ENCODE data around the gene RSPH1. TPM values are rescaled to one million over a fixed set of nuclear protein-coding genes. Genes with fewer than 3 reads are reported as not detected.
A peak's percentile ranks its signal among the peaks of the same experiment; 100 is the strongest.

The RSPH1 gene
- 10 to 100 TPM in 1 of 2 donors, 1 to 10 TPM in 1; 3.7 to 14.3 TPM for total RNA-seq
- polyA plus RNA-seq (ENCODE audit: insufficient read length in 2 of 2): 10 to 100 TPM; 24.8 to 37.5 TPM
- long read RNA-seq, donor 1, partial matches to known transcripts: 11 of 15 reads
- long read RNA-seq, donor 1, other reads (novel, unspliced or antisense): 0 of 15 reads
- long read RNA-seq, donor 2, partial matches to known transcripts: 0 of 3 reads
- long read RNA-seq, donor 2, other reads (novel, unspliced or antisense): 0 of 3 reads
- long read RNA-seq, donor 3, partial matches to known transcripts: 0 of 3 reads
- long read RNA-seq, donor 3, other reads (novel, unspliced or antisense): 0 of 3 reads
- long read RNA-seq, donor 4, partial matches to known transcripts: 0 of 4 reads
- long read RNA-seq, donor 4, other reads (novel, unspliced or antisense): 0 of 4 reads

DNA sequence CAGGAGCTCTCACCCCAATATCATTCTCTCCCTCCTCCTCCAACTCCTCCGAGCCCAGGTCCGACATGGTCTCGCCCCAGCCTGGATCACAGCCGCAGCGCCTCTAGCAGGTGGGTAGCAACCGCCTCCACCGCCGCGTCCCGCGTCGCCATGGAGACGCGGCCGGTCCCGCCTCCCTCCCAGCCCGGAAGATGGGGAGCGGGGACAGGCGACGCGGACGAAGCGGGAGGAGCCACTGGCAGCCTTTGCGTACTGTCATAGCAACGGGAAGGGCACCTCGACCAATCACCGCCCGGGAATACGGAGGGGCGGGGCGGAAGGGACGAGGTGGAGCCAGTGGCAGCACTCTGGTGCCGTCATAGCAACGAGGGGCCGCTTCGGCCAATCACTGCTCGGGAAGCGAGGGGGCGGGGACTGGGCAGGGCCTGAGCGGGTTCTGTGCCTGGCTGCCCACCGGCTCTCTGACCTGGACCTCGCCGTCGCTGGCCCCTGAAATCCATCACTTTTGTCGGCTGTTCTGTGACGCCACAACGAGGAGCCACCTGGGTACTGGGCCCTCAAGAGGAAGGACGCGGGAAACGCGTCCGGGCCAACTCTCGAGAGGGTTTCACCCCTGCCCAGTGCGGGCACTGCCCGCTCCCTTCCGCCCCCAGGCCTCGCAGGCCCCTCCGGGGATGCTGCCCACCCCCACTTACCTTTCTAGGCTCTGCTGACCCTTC, at the start of gene RSPH1:
TSS of gene RSPH1 (minus strand) at position 105 of the 719 bp plus-strand sequence. CDS start at position 67, 38 bp downstream.
- Histone ChIP-seq H3K9me3 (ENCODE audit: control insufficient read depth, insufficient read depth, low read length) (no peaks in the 10 kb centered on the region), H3K27me3 (ENCODE audit: control insufficient read depth, insufficient read depth, low read length) (no peaks in the 10 kb centered on the region), H3K4me1 (ENCODE audit: control insufficient read depth, insufficient read depth, low read length) (peaks cover 28% of the 10 kb centered on the region), H3K4me3 (ENCODE audit: low read depth, low read length) (peak within 1 kb of the TSS; percentile 84), H3K36me3 (ENCODE audit: control insufficient read depth, insufficient read depth, low read length) (no peaks in the 10 kb centered on the region), H3K27ac (ENCODE audit: low read depth, low read length) (peak within 1 kb of the TSS; percentile 78)
- WGBS (ENCODE audit: insufficient coverage): under 1% methylated on average over 58 of the region's 58 CpGs
- DNase-seq (ENCODE audit: low read depth in 4 of 6, low spot score in 6 of 6): peak; percentile 93 to 100 (median 99)

DNA sequence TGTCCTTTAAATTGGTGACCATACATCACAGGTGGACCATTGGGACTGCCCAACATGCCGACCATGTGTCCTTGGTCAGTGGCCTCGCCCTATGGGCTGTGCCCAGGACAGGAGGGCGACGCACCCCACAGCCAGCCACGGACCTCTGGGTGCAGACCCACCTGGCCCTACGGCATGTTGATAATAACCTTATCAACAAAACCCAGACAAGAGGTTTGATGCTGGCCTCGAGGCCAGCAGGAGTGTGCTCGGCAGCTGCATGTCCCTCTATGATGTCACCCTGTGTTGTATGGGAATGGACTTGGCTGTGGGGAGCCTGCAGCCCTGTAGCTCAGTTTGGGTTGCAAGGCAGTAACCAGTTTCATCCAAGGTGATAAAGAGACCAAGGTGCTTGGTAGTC, 49.7 kb upstream of the RSPH1 start:
- 87% methylated on average over 4 of the region's 8 CpGs for WGBS (ENCODE audit: insufficient coverage)
- Histone ChIP-seq H3K9me3 (ENCODE audit: control insufficient read depth, insufficient read depth, low read length) (no peaks in the 10 kb centered on the region), H3K36me3 (ENCODE audit: control insufficient read depth, insufficient read depth, low read length) (peaks cover 70% of the 10 kb centered on the region), H3K27ac (ENCODE audit: low read depth, low read length) (no peak overlapping the region), H3K27me3 (ENCODE audit: control insufficient read depth, insufficient read depth, low read length) (no peaks in the 10 kb centered on the region), H3K4me3 (ENCODE audit: low read depth, low read length) (no peak overlapping the region), H3K4me1 (ENCODE audit: control insufficient read depth, insufficient read depth, low read length) (no peaks in the 10 kb centered on the region)
- no peak for DNase-seq (ENCODE audit: low read depth in 4 of 6, low spot score in 6 of 6)

DNA sequence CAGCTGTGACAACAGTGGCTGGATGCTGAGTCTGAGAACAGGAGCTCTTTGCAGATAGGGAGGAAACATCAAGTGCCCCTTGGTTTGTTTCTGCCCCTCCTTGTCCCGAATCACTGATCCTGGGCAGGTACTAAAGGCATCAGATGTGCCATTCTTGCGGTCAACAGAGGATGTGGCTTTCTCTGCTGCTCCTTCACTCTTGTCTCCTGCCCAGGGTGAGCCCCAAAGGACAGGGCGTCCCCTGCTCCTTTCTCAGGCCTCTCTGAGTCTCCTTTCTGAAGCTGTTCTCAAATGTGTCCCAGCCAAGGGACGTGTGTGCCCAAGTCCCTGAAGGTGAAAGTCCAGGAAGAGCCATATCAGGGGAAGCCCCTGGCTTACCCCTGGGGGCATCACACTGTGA, 49.3 kb upstream of the RSPH1 start:
- Histone ChIP-seq H3K36me3 (ENCODE audit: control insufficient read depth, insufficient read depth, low read length) (peaks cover 70% of the 10 kb centered on the region), H3K4me3 (ENCODE audit: low read depth, low read length) (no peak overlapping the region)
- 93% methylated on average over 4 of the region's 4 CpGs for WGBS (ENCODE audit: insufficient coverage)

DNA sequence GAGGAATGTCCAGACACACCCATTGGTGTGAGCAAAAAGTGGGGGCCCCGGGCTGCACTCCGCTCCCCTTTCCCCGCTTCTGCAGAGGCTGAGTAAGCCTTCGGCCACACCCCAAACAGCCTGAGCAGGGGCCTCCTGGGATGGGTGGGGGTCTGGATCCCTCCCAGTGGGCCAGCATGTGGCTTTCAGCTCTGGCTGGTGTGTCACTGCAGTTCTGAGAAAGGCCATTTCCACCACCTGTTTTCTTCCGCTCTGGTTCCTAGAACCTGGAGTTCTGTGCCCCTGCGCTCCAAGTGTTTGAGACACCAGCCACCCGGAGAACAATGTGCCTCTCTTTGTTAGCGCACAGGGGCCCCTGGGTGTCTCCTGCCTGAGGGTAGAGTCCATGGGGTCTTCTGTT, 48.5 kb upstream of the RSPH1 start:
- no peaks in the 10 kb centered on the region for H3K27me3 ChIP-seq (ENCODE audit: control insufficient read depth, insufficient read depth, low read length)
- no peak for DNase-seq (ENCODE audit: low read depth in 4 of 6, low spot score in 6 of 6)
- 93% methylated on average over 7 of the region's 8 CpGs for WGBS (ENCODE audit: insufficient coverage)
- H3K4me1 ChIP-seq (ENCODE audit: control insufficient read depth, insufficient read depth, low read length): peaks cover under 1% of the 10 kb centered on the region
- peaks cover 70% of the 10 kb centered on the region for H3K36me3 ChIP-seq (ENCODE audit: control insufficient read depth, insufficient read depth, low read length)
- H3K9me3 ChIP-seq (ENCODE audit: control insufficient read depth, insufficient read depth, low read length): no peaks in the 10 kb centered on the region
- H3K4me3 ChIP-seq (ENCODE audit: low read depth, low read length): no peak overlapping the region
- H3K27ac ChIP-seq (ENCODE audit: low read depth, low read length): no peak overlapping the region

More for the DNA sequence above, 49.3 kb upstream of the RSPH1 start:
- no peaks in the 10 kb centered on the region for H3K4me1 ChIP-seq (ENCODE audit: control insufficient read depth, insufficient read depth, low read length)
- no peak overlapping the region for H3K27ac ChIP-seq (ENCODE audit: low read depth, low read length)
- H3K27me3 ChIP-seq (ENCODE audit: control insufficient read depth, insufficient read depth, low read length): no peaks in the 10 kb centered on the region
- H3K9me3 ChIP-seq (ENCODE audit: control insufficient read depth, insufficient read depth, low read length): no peaks in the 10 kb centered on the region
- no peak for DNase-seq (ENCODE audit: low read depth in 4 of 6, low spot score in 6 of 6)

DNA sequence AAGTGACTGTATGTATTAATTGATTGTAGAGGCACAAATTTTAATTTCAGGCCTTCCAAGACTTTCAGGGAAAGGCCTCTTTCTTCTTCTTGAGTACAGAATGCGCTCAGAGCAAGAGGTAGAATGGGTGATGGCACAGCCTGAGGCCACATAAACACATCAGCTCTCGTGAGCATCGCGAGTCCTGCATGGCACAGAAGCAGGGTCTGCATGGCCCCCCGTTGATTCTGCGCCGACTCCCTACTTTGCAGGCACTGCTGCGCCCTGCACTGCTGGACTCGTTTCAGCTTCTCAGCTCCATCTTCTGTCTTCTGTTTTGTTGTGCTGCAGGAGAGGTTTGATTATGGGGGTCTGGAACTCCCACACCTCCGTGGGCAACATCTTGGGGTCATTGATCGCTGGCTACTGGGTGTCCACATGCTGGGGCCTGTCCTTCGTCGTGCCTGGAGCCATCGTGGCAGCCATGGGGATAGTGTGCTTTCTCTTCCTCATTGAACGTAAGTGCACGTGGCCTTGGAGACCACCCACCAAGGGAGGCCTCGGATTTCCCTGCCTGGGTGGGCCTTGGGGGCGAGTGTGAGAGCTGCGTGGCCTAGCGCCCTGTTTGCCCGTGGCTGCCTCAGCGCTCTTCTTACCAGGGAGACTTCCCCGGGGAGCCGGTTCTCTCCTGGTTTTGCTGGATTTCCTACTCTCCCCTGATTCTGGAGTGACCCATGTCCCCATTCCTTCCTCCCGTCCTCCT, 47.3 kb upstream of the RSPH1 start:
- Histone ChIP-seq H3K9me3 (ENCODE audit: control insufficient read depth, insufficient read depth, low read length) (no peaks in the 10 kb centered on the region), H3K4me1 (ENCODE audit: control insufficient read depth, insufficient read depth, low read length) (peaks cover 3% of the 10 kb centered on the region), H3K27me3 (ENCODE audit: control insufficient read depth, insufficient read depth, low read length) (no peaks in the 10 kb centered on the region), H3K27ac (ENCODE audit: low read depth, low read length) (no peak overlapping the region), H3K4me3 (ENCODE audit: low read depth, low read length) (no peak overlapping the region), H3K36me3 (ENCODE audit: control insufficient read depth, insufficient read depth, low read length) (peaks cover 60% of the 10 kb centered on the region)
- DNase-seq (ENCODE audit: low read depth in 4 of 6, low spot score in 6 of 6): no peak
- 82% methylated on average over 23 of the region's 25 CpGs for WGBS (ENCODE audit: insufficient coverage)

DNA sequence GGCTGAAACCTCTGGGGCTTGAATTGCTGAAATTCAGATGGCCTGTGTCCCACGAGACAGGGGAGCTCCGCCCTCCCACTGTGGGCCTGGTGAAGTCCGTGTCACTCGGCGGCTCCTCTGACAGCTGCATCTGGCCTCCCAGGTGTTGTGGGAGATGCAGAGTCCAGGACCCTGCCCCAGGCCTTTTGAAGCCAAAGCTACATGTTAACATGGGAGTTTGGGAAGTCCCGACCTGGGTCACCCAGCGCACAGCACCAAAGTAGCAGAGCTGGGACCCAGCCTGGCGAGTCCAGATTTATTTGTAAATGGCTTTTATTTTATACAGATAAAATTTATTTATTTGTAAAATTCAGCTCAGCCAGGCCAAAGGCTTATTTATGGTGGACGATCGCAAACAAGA, 46.6 kb upstream of the RSPH1 start:
- Histone ChIP-seq H3K27ac (ENCODE audit: low read depth, low read length) (no peak overlapping the region), H3K36me3 (ENCODE audit: control insufficient read depth, insufficient read depth, low read length) (peaks cover 53% of the 10 kb centered on the region), H3K27me3 (ENCODE audit: control insufficient read depth, insufficient read depth, low read length) (no peaks in the 10 kb centered on the region), H3K4me3 (ENCODE audit: low read depth, low read length) (no peak overlapping the region), H3K4me1 (ENCODE audit: control insufficient read depth, insufficient read depth, low read length) (peaks cover 3% of the 10 kb centered on the region), H3K9me3 (ENCODE audit: control insufficient read depth, insufficient read depth, low read length) (no peaks in the 10 kb centered on the region)
- 92% methylated on average over 5 of the region's 10 CpGs for WGBS (ENCODE audit: insufficient coverage)
- no peak for DNase-seq (ENCODE audit: low read depth in 4 of 6, low spot score in 6 of 6)

DNA sequence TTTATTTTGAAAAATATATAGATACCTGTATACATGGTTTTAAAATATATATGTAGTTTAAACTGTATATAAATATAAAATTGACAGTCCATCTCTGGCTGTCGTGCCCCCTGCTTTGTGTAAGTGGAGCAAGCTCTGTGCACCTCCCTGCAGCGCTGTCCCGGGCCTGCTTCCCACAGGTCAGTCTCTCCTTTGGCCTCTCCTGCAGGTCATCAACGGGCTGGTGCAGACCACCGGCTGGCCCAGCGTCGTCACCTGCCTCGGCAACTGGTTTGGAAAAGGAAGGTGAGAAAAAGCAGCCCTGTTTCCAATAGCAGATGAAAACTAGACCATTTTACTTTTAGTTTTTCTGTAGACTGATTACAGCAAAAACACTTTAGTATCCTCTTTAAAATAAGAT, 46.2 kb upstream of the RSPH1 start:
- WGBS (ENCODE audit: insufficient coverage): 93% methylated on average over 6 of the region's 8 CpGs
- no peak for DNase-seq (ENCODE audit: low read depth in 4 of 6, low spot score in 6 of 6)
- H3K27ac ChIP-seq (ENCODE audit: low read depth, low read length): no peak overlapping the region
- peaks cover 5% of the 10 kb centered on the region for H3K4me1 ChIP-seq (ENCODE audit: control insufficient read depth, insufficient read depth, low read length)
- peaks cover 49% of the 10 kb centered on the region for H3K36me3 ChIP-seq (ENCODE audit: control insufficient read depth, insufficient read depth, low read length)
- no peaks in the 10 kb centered on the region for H3K27me3 ChIP-seq (ENCODE audit: control insufficient read depth, insufficient read depth, low read length)
- no peaks in the 10 kb centered on the region for H3K9me3 ChIP-seq (ENCODE audit: control insufficient read depth, insufficient read depth, low read length)
- H3K4me3 ChIP-seq (ENCODE audit: low read depth, low read length): no peak overlapping the region

DNA sequence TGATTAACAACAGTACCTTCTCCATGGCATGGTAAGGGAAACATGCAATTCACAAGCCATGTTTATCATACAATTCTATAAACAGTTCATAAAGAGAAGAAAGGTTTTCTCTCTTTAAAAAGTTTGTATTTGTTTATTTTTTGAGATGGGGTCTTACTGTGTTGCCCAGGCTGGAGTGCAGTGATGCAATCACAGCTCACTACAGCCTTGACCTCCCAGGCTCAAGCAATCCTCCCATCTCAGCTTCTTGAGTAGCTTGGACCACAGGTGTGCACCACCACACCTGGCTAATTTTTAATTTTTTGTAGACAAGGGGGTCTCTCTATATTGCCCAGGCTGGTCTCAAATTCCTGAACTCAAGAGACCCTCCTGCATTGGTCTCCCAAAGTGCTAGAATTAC, 45.6 kb upstream of the RSPH1 start:
- peaks cover 45% of the 10 kb centered on the region for H3K36me3 ChIP-seq (ENCODE audit: control insufficient read depth, insufficient read depth, low read length)
- no peaks in the 10 kb centered on the region for H3K9me3 ChIP-seq (ENCODE audit: control insufficient read depth, insufficient read depth, low read length)
- no peaks in the 10 kb centered on the region for H3K27me3 ChIP-seq (ENCODE audit: control insufficient read depth, insufficient read depth, low read length)
- no peak for DNase-seq (ENCODE audit: low read depth in 4 of 6, low spot score in 6 of 6)
- H3K27ac ChIP-seq (ENCODE audit: low read depth, low read length): no peak overlapping the region
- peaks cover 11% of the 10 kb centered on the region for H3K4me1 ChIP-seq (ENCODE audit: control insufficient read depth, insufficient read depth, low read length)
- H3K4me3 ChIP-seq (ENCODE audit: low read depth, low read length): no peak overlapping the region

DNA sequence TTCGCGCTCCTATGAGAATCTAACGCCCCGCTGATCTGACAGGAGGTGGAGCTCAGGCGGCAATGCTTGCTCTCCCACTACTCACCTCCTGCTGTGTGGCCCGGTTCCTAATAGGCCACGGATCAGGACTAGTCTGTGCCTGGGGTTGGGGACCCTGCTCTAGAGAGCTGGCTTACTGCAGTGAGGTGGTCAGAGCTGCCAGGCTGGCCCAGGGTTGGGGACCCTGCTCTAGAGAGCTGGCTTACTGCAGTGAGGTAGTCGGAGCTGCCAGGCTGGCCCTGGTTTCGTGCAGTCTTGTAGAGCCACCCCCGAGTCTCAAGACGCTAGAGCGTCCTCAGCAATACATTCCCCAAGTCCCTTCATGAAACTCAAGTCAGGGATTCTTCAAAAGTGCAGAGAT, 45.1 kb upstream of the RSPH1 start:
- Histone ChIP-seq H3K9me3 (ENCODE audit: control insufficient read depth, insufficient read depth, low read length) (no peaks in the 10 kb centered on the region), H3K27ac (ENCODE audit: low read depth, low read length) (no peak overlapping the region), H3K27me3 (ENCODE audit: control insufficient read depth, insufficient read depth, low read length) (no peaks in the 10 kb centered on the region), H3K4me3 (ENCODE audit: low read depth, low read length) (no peak overlapping the region), H3K4me1 (ENCODE audit: control insufficient read depth, insufficient read depth, low read length) (peaks cover 15% of the 10 kb centered on the region), H3K36me3 (ENCODE audit: control insufficient read depth, insufficient read depth, low read length) (peaks cover 40% of the 10 kb centered on the region)
- no peak for DNase-seq (ENCODE audit: low read depth in 4 of 6, low spot score in 6 of 6)
- 54% methylated on average over 8 of the region's 12 CpGs for WGBS (ENCODE audit: insufficient coverage)

Data from spinal cord (tissue), 10 donors.